ENCODE results near the gene SLC5A10.
"Not testable (repeated sequence)": the region's sequence is repeated elsewhere in the genome, so short reads cannot be mapped to it uniquely, and the experiment has no call there.

Gene SLC5A10

DNA sequence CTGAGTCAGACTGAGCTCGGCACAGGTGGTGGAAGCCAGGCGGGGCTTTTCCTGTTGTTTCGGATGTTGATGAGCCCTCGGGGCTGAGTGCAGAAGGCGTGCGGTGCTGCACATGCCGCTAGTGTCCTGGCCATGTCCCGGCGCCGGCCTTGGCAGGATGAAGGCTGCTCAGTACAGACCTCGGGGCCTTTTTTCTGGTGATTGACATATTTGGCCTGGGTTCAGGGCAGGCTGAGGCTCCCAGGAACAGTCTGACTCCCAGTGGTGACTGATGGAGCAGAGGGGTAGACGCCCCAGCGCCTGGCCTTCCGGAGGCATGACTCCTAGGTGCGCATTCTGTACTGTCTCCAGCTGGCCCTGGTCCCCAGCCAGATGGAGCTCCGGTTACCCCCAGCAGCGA is 86.0 kb downstream of the SLC5A10 start:
- not testable (repeated sequence) for H3K4me3 ChIP-seq (replicated peaks; ENCODE audit: low read depth, low read length)

DNA sequence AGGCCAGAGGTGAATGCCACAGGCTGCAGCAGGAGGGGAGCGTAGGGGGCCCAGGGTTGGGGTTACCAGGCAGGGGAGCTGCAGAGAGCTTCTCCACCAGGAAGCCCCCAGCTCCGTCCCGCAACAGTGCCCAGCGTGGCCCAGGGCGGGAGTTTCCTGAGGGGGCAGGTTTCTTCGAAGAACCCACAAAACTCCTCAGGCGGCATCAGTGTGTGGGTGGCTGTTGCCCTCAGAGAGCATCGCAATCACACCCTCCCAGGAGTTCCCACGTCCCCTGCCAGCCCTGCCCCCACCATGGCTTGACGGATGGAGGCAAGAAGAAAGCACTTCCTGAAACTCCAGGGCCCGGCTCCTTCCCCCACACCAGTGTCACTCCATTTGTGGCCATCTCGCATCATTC is 86.8 kb downstream of the SLC5A10 start:
- not testable (repeated sequence) for DNase-seq (ENCODE audit: extremely low read depth, low read depth)

More for the DNA sequence above, 86.0 kb downstream of the SLC5A10 start:
- not testable (repeated sequence) for DNase-seq (ENCODE audit: extremely low read depth, low read depth)

DNA sequence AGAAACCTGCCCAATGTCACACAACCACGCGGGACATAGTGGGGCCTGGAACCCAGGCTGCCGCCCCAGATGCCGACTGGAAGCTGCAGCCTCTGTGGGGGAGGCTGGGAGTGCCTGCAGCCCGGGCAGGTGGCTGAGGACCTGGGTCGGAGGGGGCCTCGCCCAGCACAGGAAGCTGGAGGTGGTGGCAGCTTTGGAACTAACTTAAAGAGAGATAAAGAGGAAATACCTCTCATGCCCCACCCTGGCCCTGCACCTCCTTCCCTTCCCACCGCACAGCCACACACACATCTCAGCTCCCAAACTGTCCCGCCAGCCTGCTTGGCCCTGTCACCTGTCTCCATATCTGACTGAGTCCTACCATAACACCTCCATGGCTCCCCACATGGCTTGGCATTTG is 88.4 kb downstream of the SLC5A10 start:
- DNase-seq (ENCODE audit: extremely low read depth, low read depth); H3K4me3 ChIP-seq (replicated peaks; ENCODE audit: low read depth, low read length): not testable (repeated sequence)

More for the DNA sequence above, 86.8 kb downstream of the SLC5A10 start:
- H3K4me3 ChIP-seq (replicated peaks; ENCODE audit: low read depth, low read length): not testable (repeated sequence)

DNA sequence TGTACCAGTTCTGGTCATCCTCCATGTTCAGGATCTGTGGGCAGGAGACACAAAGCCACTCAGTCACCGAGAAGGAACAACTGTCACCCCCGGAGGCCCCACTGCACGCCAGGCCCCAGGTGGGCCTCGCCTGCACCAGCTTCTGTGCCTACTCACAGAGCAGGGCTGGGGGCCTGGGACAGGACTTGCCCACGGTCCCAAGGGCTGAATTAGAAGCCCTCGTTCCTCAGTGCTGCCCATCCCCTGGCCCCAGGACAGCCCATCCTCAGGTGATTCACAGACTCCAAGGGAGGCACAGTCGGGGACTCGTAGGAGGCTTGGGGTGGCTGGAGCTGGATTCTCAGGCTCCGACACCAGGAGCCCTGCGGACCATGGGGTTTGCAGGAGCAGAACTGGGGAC is 89.9 kb downstream of the SLC5A10 start:
- DNase-seq (ENCODE audit: extremely low read depth, low read depth); H3K4me3 ChIP-seq (replicated peaks; ENCODE audit: low read depth, low read length): not testable (repeated sequence)

DNA sequence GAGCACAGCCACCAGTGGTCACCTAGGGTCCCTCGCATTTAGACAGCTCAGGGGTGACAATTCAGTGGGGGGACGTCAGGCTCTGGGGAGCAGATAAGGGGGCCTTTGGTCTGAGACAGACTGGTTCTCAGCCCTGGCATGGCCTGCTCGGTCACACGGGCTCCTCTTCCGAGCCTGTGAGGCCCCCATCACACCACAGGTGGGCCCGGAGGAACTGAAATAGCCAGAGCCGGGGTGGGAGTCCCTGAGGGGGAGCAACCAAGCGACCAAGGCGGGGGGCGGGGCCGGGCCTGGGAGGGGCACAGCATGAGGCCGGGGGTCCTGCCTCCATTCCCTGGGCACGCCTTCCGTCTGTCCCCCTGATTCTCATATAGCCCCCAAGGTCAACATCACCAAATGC is 90.4 kb downstream of the SLC5A10 start:
- H3K4me3 ChIP-seq (replicated peaks; ENCODE audit: low read depth, low read length); DNase-seq (ENCODE audit: extremely low read depth, low read depth): not testable (repeated sequence)

DNA sequence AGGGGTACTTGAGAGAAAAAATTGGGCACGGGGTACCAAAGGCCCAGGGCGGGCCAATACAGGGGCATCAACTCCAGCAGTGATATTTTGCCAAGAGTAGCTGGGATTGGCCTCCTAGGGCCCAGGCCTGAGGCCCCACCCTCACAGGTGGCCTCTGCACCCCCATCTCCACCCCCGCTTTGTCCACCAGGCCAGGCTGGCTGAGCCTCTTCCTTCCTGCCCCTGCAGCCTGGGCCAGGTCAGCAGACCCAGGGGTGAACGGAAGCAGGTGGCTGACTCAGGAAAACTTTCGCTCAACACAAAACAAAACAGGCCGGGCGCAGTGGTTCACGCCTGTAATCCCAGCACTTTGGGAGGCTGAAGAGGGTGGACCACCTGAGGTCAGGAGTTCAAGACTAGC is 91.1 kb downstream of the SLC5A10 start:
- DNase-seq (ENCODE audit: extremely low read depth, low read depth); H3K4me3 ChIP-seq (replicated peaks; ENCODE audit: low read depth, low read length): not testable (repeated sequence)

DNA sequence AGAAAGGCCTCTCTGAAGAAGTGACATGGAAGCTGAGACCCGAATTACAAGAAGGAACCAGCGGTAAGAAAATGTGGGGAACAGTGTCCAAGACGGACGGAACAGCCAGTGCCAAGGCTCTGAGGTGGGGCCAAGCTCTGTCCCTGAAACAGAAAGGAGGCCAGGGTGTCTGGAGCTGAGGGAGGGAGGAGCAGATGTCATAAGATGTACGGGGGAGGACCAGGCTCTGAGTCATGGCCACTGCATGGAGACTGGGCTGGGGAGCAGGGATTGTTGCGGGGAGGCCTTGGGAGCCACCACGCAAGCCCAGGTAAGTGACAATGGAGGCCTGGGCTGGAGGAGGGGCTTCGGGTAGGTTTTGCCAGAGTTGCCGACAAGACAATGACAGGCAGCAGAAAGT is 92.7 kb downstream of the SLC5A10 start:
- DNase-seq (ENCODE audit: extremely low read depth, low read depth); H3K4me3 ChIP-seq (replicated peaks; ENCODE audit: low read depth, low read length): not testable (repeated sequence)

DNA sequence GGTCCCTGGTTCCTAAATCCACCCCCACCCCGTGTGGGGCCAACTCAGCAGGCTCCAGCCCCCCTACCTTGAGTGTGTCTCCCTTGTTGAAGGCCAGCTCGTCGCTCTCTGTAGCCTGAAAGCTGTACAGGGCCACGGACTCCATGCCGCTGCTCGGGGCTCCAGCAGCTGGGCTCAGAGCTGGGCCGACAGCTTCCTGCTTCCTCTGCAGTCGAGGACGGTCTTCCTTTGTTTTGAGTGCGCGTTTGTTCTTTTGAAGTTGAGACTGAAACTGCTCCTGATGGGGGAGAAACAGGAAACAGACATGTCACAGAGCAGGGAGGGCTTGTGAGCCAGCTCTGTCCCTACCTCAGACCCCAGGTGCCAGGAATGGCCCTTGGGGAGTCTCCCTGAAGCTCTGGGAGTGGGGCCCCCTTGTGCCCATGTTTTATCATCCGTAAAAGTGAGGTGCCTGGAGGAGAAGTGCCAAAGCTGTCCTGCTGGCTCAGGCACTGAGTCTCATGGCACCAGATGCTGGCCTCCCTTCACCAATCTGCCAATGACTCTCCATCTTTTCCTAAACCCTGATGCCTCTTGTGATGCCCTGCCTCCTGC is 94.9 kb downstream of the SLC5A10 start, which contains the start of gene GRAP:
Gene GRAP (minus strand): TSS at position 176 of the 594 bp plus-strand sequence. CDS start 31 bp downstream, at position 145.
- H3K4me3 ChIP-seq (replicated peaks; ENCODE audit: low read depth, low read length); DNase-seq (ENCODE audit: extremely low read depth, low read depth): not testable (repeated sequence)

DNA sequence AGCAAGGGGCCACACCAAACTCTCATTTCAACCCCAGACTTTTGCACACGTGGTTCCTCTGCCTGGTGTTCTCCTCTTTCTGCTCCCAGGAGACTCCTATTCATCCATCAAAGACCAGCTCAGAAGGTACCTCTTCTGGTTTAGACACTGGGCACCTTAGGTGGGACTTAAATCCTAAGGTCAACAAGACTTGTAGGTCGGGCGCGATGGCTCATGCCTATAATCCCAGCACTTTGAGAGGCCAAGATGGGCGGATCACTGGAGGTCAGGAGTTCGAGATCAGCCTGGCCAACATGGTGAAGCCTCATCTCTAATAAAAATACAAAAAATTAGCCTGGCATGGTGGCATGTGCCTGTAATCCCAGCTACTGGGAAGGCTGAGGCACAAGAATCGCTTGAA is 95.5 kb downstream of the SLC5A10 start:
- not testable (repeated sequence) for H3K4me3 ChIP-seq (replicated peaks; ENCODE audit: low read depth, low read length)

DNA sequence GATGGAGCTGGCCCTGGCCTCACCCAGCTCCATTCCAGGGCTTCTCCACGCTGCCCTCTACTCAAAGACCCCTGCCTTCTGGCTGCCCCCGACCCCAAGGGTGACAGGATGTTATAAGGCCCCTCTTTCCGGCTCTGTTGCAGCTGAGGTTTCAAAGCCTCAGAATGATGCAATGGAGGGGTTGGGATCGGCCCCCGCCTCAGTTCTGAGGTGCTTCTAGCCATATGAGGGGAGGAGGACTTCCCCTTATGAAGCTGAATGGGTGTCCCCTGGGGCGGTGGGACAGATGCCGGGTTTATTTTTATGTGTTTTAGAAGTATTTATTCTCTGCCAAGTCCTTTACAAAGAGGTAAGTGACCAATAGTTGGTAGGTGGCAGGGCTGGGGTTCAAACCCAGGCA is 96.9 kb downstream of the SLC5A10 start:
- H3K4me3 ChIP-seq (replicated peaks; ENCODE audit: low read depth, low read length); DNase-seq (ENCODE audit: extremely low read depth, low read depth): not testable (repeated sequence)

More for the DNA sequence above, 95.5 kb downstream of the SLC5A10 start:
- DNase-seq (ENCODE audit: extremely low read depth, low read depth): not testable (repeated sequence)

DNA sequence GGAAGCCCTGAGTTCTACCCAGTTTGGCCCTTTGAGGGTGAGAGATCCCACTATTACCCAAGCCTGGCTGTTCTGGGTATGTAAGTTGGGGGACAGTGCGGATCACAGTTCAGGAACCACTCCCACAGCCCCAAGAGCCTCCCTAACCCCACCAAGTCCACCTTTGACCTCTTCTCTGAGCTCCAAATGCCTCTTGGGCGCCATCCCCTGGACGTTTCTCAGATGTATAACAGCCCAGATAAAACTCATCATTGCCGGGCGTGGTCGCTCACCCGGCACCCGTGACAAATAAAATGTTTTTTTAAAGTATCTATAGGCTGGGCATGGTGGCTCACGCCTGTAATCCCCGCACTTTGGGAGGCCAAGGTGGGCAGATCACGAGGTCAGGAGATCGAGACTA is 103.5 kb downstream of the SLC5A10 start:
- H3K4me3 ChIP-seq (replicated peaks; ENCODE audit: low read depth, low read length); DNase-seq (ENCODE audit: extremely low read depth, low read depth): not testable (repeated sequence)

DNA sequence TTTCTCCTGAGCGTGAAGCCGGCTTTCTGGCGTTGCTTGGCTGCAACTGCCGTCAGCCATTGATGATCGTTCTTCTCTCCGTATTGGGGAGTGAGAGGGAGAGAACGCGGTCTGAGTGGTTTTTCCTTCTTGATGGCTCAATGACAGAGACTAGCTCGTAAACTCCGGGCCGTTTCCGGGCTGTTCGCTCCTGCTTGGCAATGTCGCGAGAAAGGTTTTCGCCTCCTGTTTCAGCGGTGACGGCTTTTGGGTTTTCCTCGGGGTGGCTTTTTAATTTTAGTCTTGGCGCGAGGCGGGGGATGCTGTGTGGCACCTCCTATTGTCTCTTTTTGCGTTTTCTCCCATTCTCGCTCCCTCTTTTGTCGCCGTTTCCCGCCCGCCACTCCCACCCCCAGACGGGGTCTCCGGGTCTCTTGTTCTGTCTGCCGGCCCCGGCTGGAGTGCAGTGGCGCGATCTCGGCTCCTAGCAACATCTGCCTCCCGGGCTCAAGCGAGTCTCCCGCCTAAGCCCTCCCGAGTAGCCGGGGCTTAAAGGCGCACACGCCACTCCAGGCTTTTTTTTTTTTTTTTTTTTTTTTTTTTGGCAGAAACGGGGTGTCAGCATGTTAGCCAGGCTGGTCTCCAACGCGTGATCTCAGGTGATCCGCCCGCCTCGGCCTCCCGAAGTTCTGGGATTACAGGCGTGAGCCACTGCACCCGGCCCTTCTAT is 110.2 kb downstream of the SLC5A10 start:
- H3K4me3 ChIP-seq (replicated peaks; ENCODE audit: low read depth, low read length); DNase-seq (ENCODE audit: extremely low read depth, low read depth): not testable (repeated sequence)

DNA sequence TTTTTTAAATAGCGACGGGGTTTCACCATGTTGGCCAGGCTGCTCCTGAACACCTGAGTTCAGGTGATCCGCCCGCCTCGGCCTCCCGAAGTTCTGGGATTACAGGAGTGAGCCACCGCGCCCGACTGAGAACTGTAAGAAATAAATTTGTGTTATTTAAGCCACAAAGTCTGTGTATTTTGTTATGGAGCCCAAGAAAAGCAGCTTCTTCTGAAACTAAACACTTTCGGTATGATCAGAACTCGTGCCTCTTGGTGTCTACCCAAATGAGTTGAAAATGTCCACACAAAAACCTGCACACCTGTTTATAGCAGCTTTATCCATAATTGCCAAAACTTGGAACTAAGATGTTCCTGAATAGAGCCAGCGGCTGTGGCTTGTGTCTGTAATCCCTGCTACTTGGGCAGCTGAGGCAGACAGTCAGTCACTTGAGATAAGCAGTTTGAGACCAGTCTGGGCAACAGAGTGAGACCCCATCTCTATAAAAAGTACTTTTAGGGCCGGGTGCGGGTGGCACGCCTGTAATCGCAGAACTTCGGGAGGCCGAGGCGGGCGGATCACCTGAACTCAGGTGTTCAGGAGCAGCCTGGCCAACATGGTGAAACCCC is 110.9 kb downstream of the SLC5A10 start:
- H3K4me3 ChIP-seq (replicated peaks; ENCODE audit: low read depth, low read length); DNase-seq (ENCODE audit: extremely low read depth, low read depth): not testable (repeated sequence)

DNA sequence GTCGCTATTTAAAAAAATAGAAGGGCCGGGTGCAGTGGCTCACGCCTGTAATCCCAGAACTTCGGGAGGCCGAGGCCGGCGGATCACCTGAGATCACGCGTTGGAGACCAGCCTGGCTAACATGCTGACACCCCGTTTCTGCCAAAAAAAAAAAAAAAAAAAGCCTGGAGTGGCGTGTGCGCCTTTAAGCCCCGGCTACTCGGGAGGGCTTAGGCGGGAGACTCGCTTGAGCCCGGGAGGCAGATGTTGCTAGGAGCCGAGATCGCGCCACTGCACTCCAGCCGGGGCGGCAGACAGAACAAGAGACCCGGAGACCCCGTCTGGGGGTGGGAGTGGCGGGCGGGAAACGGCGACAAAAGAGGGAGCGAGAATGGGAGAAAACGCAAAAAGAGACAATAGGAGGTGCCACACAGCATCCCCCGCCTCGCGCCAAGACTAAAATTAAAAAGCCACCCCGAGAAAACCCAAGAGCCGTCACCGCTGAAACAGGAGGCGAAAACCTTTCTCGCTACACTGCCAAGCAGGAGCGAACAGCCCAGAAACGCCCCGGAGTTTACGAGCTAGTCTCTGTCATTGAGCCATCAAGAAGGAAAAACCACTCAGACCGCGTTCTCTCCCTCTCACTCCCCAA is 111.5 kb downstream of the SLC5A10 start:
- DNase-seq (ENCODE audit: extremely low read depth, low read depth); H3K4me3 ChIP-seq (replicated peaks; ENCODE audit: low read depth, low read length): not testable (repeated sequence)

DNA sequence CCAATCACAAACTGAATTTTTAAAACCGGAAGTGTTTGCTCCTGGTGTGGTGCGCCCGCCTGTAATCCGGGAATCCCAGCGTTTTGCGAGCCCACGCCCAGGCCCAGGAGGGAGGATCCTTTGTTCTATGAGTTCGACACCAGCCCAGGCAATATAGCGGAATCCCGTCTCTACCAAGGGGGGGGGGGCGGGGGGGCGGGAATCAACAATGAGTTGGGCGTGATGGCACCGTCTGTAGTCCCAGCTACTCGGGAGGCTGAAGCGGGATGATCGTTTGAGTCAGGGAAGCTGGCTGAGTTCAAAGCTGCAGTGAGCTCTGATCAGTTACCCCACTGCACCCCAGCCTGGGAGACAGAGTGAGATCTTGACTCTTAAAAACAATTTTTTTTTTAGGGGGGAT is 112.4 kb downstream of the SLC5A10 start:
- DNase-seq (ENCODE audit: extremely low read depth, low read depth); H3K4me3 ChIP-seq (replicated peaks; ENCODE audit: low read depth, low read length): not testable (repeated sequence)

DNA sequence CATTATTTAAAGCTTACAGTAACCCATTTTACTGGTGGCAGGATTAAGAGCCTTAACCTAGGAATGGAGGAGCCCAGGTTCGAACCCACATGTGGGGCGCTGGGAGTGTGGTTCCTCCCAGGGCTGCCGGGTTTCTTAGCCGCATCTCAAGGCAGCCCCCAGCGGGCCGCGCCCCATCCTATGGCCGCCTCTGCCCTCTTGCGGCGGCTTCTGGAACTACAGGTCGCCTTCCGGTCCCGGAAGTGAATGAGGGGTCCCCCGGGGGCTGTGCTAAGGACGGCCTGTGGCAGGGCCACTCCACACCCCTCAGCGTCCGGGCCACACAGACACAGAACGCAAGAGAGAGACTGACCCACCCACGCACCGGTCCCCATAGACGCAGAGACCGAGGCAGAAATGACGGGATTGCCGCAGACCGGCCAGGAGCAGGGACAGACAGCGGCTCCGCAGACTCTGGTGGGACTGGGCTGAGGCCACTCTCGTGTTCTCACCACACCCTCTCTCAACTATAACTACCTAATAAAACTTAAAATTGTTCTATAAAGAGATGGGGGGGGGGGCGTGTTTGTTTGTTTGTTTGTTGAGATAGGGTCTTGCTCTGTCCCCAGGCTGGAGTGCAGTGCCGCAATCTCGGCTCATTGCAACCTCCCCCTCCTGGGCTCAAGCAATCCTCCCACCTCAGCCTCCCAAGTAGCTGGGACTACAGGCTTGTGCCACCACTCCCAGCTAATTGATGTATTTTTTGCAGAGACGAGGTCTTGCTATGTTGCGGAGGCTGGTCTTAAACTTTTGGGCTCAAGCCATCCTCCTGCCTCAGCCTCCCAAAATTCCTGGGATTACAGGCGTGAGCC is 118.6 kb downstream of the SLC5A10 start:
- H3K4me3 ChIP-seq (replicated peaks; ENCODE audit: low read depth, low read length); DNase-seq (ENCODE audit: extremely low read depth, low read depth): not testable (repeated sequence)

Measured in HFF-Myc (cell line).